Upper lobe of left lung (tissue), 6 donors: Measurements from ENCODE around the gene CPNE4. TPM values are rescaled to one million over a fixed set of nuclear protein-coding genes. Genes with fewer than 3 reads are reported as not detected.

Experiments
- ATAC-seq, 2 donors: fragments of 200-7000 bp; cut with Tn5 transposase; one replicate each; pipeline ENCODE4 v1.9.1; 2022; ENCODE audit warnings: mild to moderate bottlenecking in 2 of 2, moderate library complexity in 2 of 2; ENCODE audit not compliant: low FRiP score in 2 of 2
- DNase-seq, 2 donors: peaks; one replicate each; pipeline ENCODE4 v3.0.0-alpha.2; 2019 to 2020
- H3K27ac ChIP-seq, 4 donors: fragments of 200-600 bp; sonication (generic); one replicate each; pipeline ENCODE4 v1.5.1; 2016 to 2019
- H3K27me3 ChIP-seq, 4 donors: fragments of 200-600 bp; sonication (generic); one replicate each; pipeline ENCODE4 v1.5.1; 2017 to 2019
- H3K36me3 ChIP-seq, 4 donors: fragments of 200-600 bp; sonication (generic); one replicate each; pipeline ENCODE4 v1.5.1; 2016 to 2019
- H3K4me1 ChIP-seq, 4 donors: fragments of 200-600 bp; sonication (generic); one replicate each; pipeline ENCODE4 v1.5.1; 2018 to 2019
- H3K4me3 ChIP-seq, 4 donors: fragments of 200-600 bp; sonication (generic); one replicate each; pipeline ENCODE4 v1.5.1; 2017 to 2019; ENCODE audit warnings: mild to moderate bottlenecking in 2 of 4, moderate library complexity in 1 of 4
- H3K9me3 ChIP-seq, 4 donors: fragments of 200-600 bp; sonication (generic); one replicate each; pipeline ENCODE4 v1.5.1; 2018 to 2019
- CTCF ChIP-seq, 6 experiments: fragments of 450-650 bp in 4 of 6; fragments of 200-600 bp in 2 of 6; sonication (generic) in 2 of 6; IDR thresholded peaks; one replicate each; pipeline ENCODE4 v1.5.1; 2016 to 2019; ENCODE audit warnings: antibody characterized with exemption in 6 of 6
- EP300 ChIP-seq, 4 donors: sonication (generic); formaldehyde crosslinking; IDR thresholded peaks; one replicate each; pipeline ENCODE4 v1.5.1; 2017; ENCODE audit warnings: antibody characterized with exemption in 4 of 4, control low read depth in 2 of 4
- POLR2A ChIP-seq, 4 donors: fragments of 450-650 bp; IDR thresholded peaks; one replicate each; pipeline ENCODE4 v1.5.1; 2016 to 2017; ENCODE audit warnings: antibody characterized with exemption in 4 of 4, mild to moderate bottlenecking in 2 of 4
- POLR2AphosphoS5 ChIP-seq, 2 donors: sonication (generic); formaldehyde crosslinking; IDR thresholded peaks; one replicate each; pipeline ENCODE4 v1.5.1; 2017; ENCODE audit warnings: antibody characterized with exemption in 2 of 2
- WGBS, 2 donors: methylation state at CpG; one replicate each; pipeline ENCODE4 v1.1.5; 2017 to 2018; 5-methylcytosine and 5-hydroxymethylcytosine counted together
- total RNA-seq, 6 donors: library from RNA; depleted of rRNA in 4 of 6; stranded (reverse); fragments of >200 nt in 4 of 6; gene quantifications; one replicate each; pipeline versions ENCODE4 v1.1.0 to v1.2.1, GENCODE V29; 2016 to 2021
- donor health status: DM: no; HTN: no; CAD: no; lungs with moderate emphysema.
- donor health status: DM: no; HTN: yes; CAD: no; lungs with severe emphysema.

The CPNE4 gene
- total RNA-seq, 6 donors from 2014 or later: 0.34 to 2.1 (median 0.47) TPM; not detected in 3

GRCh38 chr3:131535131-131535530, 499.7 kb downstream of the CPNE4 start:
- TF ChIP-seq EP300 (IDR thresholded peaks at IDR 0.05): no peak
- no peak for TF ChIP-seq CTCF (IDR thresholded peaks at IDR 0.05)
- TF ChIP-seq POLR2AphosphoS5 (IDR thresholded peaks at IDR 0.05): no peak
- TF ChIP-seq POLR2A (IDR thresholded peaks at IDR 0.05): no peak

GRCh38 chr3:131532645-131533044, 502.2 kb downstream of the CPNE4 start:
- ATAC-seq (no peak), DNase-seq (no peak)
- Histone ChIP-seq H3K4me1 (no peaks in the 10 kb centered on the region), H3K27me3 (no peaks in the 10 kb centered on the region), H3K36me3 (no peaks in the 10 kb centered on the region), H3K27ac (no peak overlapping the region), H3K4me3 (no peak overlapping the region), H3K9me3 (no peaks in the 10 kb centered on the region)
- TF ChIP-seq POLR2A (IDR thresholded peaks at IDR 0.05) (no peak), CTCF (IDR thresholded peaks at IDR 0.05) (no peak), POLR2AphosphoS5 (IDR thresholded peaks at IDR 0.05) (no peak), EP300 (IDR thresholded peaks at IDR 0.05) (no peak)

More at GRCh38 chr3:131535131-131535530, 499.7 kb downstream of the CPNE4 start:
- no peaks in the 10 kb centered on the region for H3K36me3 ChIP-seq
- no peak overlapping the region for H3K4me3 ChIP-seq
- no peaks in the 10 kb centered on the region for H3K9me3 ChIP-seq
- ATAC-seq (no peak), DNase-seq (no peak)
- no peaks in the 10 kb centered on the region for H3K4me1 ChIP-seq
- no peak overlapping the region for H3K27ac ChIP-seq
- H3K27me3 ChIP-seq: no peaks in the 10 kb centered on the region
- 77 to 80% methylated on average over 3 of the region's 3 CpGs for WGBS, 2 donors

- ATAC-seq: no peak
- Histone ChIP-seq H3K27ac (no peak overlapping the region), H3K27me3 (peaks cover 0 to 7% (median 4%) of the 10 kb centered on the region in 4 donors), H3K4me1 (peaks cover 0 to 6% (median 2%) of the 10 kb centered on the region in 4 donors), H3K36me3 (no peaks in the 10 kb centered on the region), H3K9me3 (no peaks in the 10 kb centered on the region), H3K4me3 (no peak overlapping the region)
- 52 to 70% methylated on average over 1 of the region's 1 CpG for WGBS, 2 donors
- DNase-seq: no peak
- TF ChIP-seq POLR2AphosphoS5 (IDR thresholded peaks at IDR 0.05) (no peak), CTCF (IDR thresholded peaks at IDR 0.05) (no peak), EP300 (IDR thresholded peaks at IDR 0.05) (no peak), POLR2A (IDR thresholded peaks at IDR 0.05) (no peak)
Measured at GRCh38 chr3:131530843-131531242, 504.0 kb downstream of the CPNE4 start.

GRCh38 chr3:131530388-131530787, 504.4 kb downstream of the CPNE4 start:
- H3K36me3 ChIP-seq: no peaks in the 10 kb centered on the region
- no peak overlapping the region for H3K4me3 ChIP-seq
- DNase-seq: no peak
- H3K4me1 ChIP-seq: peaks cover 0 to 6% (median 2%) of the 10 kb centered on the region in 4 donors
- H3K27ac ChIP-seq: no peak overlapping the region
- TF ChIP-seq CTCF (IDR thresholded peaks at IDR 0.05): no peak
- no peak for TF ChIP-seq POLR2AphosphoS5 (IDR thresholded peaks at IDR 0.05)
- no peak for TF ChIP-seq POLR2A (IDR thresholded peaks at IDR 0.05)
- TF ChIP-seq EP300 (IDR thresholded peaks at IDR 0.05): no peak
- no peaks in the 10 kb centered on the region for H3K9me3 ChIP-seq
- 84 to 91% methylated on average over 1 of the region's 1 CpG for WGBS, 2 donors
- ATAC-seq: no peak
- H3K27me3 ChIP-seq: peaks cover 0 to 8% (median 4%) of the 10 kb centered on the region in 4 donors

GRCh38 chr3:131526801-131527347, 507.9 kb downstream of the CPNE4 start:
- Histone ChIP-seq H3K9me3 (no peaks in the 10 kb centered on the region), H3K4me3 (peak overlapping the region in 2 of 4 donors; percentile 25 to 28)

More at GRCh38 chr3:131526801-131527347, 507.9 kb downstream of the CPNE4 start:
- Histone ChIP-seq H3K27me3 (peaks cover 0 to 10% (median 4%) of the 10 kb centered on the region in 4 donors), H3K4me1 (peaks cover 0 to 6% (median 2%) of the 10 kb centered on the region in 4 donors), H3K27ac (no peak overlapping the region), H3K36me3 (no peaks in the 10 kb centered on the region)
- WGBS, 2 donors: 17 to 33% methylated on average over 4 to 36 of the region's 37 CpGs
- peak in 1 of 2 donors; percentile 83 for DNase-seq
- TF ChIP-seq EP300 (IDR thresholded peaks at IDR 0.05) (no peak), POLR2AphosphoS5 (IDR thresholded peaks at IDR 0.05) (no peak)
- peak; percentile 59 to 84 for ATAC-seq
